Body of pancreas (tissue), 4 donors: ENCODE measurements around the gene HMCN1.

Experiments used
- CTCF ChIP-seq, 7 experiments: fragments of 450-650 bp in 4 of 7; fragments of 200-600 bp in 3 of 7; sonication (generic) in 3 of 7; IDR thresholded peaks; one replicate each; pipeline ENCODE4 v1.5.1; 2016 to 2019; ENCODE audit warnings: antibody characterized with exemption in 7 of 7
- POLR2A ChIP-seq, 3 donors: fragments of 450-650 bp; IDR thresholded peaks; one replicate each; pipeline ENCODE4 v1.6.1; 2016; ENCODE audit warnings: antibody characterized with exemption in 3 of 3, mild to moderate bottlenecking in 2 of 3

DNA sequence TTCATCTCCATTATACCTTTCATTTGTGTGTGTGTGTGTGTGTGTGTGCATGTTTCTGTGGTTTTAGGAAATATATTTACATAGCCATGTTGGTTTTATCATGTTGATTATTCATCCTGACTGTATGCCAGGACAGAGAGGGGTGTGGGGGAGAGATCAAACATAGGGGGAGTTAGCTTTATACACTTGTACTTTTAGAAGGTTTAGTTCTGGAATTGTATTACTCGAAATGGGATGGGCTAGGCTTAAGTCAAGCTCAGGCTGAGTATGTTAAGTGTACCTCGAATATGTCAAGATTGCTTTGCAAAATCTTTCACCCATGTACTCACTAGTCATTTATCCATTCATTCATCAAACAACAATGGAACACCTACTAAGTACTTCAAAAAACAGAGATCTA, 123.3 kb downstream of the HMCN1 start:
- no peak for TF ChIP-seq CTCF (IDR thresholded peaks at IDR 0.05)
- TF ChIP-seq POLR2A (IDR thresholded peaks at IDR 0.05), result no peak
